ENCODE data around the gene MAN2A2. TPM values are rescaled to one million over a fixed set of nuclear protein-coding genes. Genes with fewer than 3 reads are reported as not detected.

The MAN2A2 gene
- total and polyA plus RNA-seq, 9 of the 15 experiments (the other 6 are each of a cell fraction or from before 2014, with no cell fraction given), result 7.3 to 151 (median 43.4) TPM

DNA sequence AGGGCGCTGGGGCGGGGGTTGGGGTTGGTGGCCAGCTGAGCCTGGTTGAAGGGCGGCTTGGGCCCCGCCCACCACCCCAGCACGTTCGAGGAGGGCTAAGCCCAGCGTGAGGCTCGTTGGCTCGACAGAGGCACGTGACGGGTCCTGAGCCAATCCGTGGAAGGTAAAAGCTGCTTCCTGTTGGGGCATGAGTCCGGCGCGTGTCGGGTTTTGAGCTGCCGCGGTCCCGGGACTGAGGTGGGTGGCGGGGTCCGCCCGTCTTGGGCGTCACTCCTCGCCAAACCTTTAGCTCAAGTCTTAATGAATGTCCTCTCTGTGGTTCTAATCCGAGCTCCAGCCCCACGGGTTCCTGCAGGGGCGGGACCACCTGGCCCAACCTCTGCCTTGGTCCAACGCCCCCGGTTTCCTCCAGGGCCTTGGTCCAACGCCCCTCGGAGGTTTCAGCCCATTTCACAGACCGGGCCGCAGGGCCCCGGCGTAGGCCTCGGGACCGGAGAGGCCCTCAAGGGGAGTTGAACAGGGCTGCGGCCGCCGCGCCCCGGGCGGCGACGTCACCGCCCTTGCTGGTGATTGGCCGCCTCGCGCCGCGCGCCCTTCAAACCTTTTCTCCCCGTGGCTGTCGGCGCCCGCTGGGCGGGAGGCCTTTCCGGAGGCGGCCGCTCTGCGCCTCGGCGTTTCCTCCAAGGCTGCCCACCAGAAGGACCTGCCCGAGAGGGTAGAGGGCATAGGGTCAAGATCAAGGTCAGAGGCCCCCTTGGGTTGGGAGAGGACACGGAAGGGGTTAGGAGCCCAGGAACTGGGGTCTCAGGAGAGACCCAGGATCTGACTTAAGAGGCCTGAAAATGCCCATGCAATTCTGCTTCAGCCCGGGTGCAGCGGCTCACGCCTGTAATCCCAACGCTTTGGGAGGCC lies 51.9 kb downstream of the MAN2A2 start, which contains the start of gene RCCD1:
RCCD1 (plus strand) TSS at position 173 of the 912 bp plus-strand sequence. CDS start 1,851 bp downstream, outside the sequence.
- Histone ChIP-seq H3K79me2 (ENCODE audit: control insufficient read depth, insufficient read depth, low read length) (peaks cover 27% of the 10 kb centered on the region), H3K27me3 (ENCODE audit: control insufficient read depth in 2 of 2, insufficient read depth in 2 of 2, low read length in 2 of 2) (no peaks in the 10 kb centered on the region), H3K9me1 (ENCODE audit: control insufficient read depth, insufficient read depth, low read length) (peaks cover under 1% of the 10 kb centered on the region), H3K9me3 (replicated peaks; ENCODE audit: control insufficient read depth, insufficient read depth, low read depth, low read length) (no peaks in the 10 kb centered on the region), H3K4me3 (peak within 1 kb of the TSS; percentile 50), H2AFZ (ENCODE audit: low read depth, low read length) (peak within 1 kb of the TSS; percentile 64), H3K4me2 (ENCODE audit: insufficient read depth, low read length) (peak within 1 kb of the TSS; percentile 79), H3K9ac (ENCODE audit: insufficient read depth in 1 of 2, low read depth in 2 of 2, low read length in 2 of 2) (peak within 1 kb of the TSS; percentile 92 to 93), H3K27ac (ENCODE audit: extremely low read depth, low read depth, low read length) (peak within 1 kb of the TSS; percentile 95), H4K20me1 (replicated peaks; ENCODE audit: control insufficient read depth, insufficient read depth, low read length) (no peaks in the 10 kb centered on the region), H3K36me3 (ENCODE audit: control insufficient read depth, insufficient read depth, low read length) (peaks cover 63% of the 10 kb centered on the region), H3K4me1 (replicated peaks in 1 of 2; ENCODE audit: control insufficient read depth in 2 of 2, insufficient read depth in 2 of 2, low read length in 2 of 2) (peaks cover 9 to 49% of the 10 kb centered on the region in 2 experiments; a peak in 4 of 5 replicates)
- CTCF ChIA-PET (ENCODE audit: low intra/inter-chr PET ratio), result no interaction called here
- ATAC-seq (peak; percentile 96), DNase-seq (ENCODE audit: extremely low read depth in 1 of 4, low spot score in 3 of 4) (peak; percentile 97 to 98 (median 98)), FAIRE-seq (peak; percentile 98)
- intact Hi-C loops (cut with micrococcal nuclease) (loop anchor here (5.0 kb wide), 1 partner anchor 37 kb away; the partner anchor contains the start of gene PRC1), in situ Hi-C loops (cut with MboI) (no loop called here)
- POLR2A ChIA-PET, result interaction anchor here (0.6 to 2.6 kb wide), 18 partner anchors 9 to 310 kb away, joined by 3 to 14 read pairs (median 4); partner anchors contain the start of genes UNC45A and VPS33B
- BruUV-seq (replicated peaks), result TSS peak; percentile 73
- WGBS (ENCODE audit: insufficient coverage, low coverage, missing lambda C conversion rate), result under 1% methylated on average over 62 of the region's 69 CpGs
- TF ChIP-seq DMBX1 (CRISPR knock-in tag; IDR thresholded peaks at IDR 0.05; ENCODE audit: borderline replicate concordance) (0 out of 2 replicates have a peak, but pooled peaks have one; percentile 66), HNRNPK (IDR thresholded peaks at IDR 0.05; ENCODE audit: low read depth, low read length, poor library complexity, severe bottlenecking) (peak; percentile 32), RBFOX2 (IDR thresholded peaks at IDR 0.05; ENCODE audit: low read depth, low read length) (peak; percentile 97), ZNF134 (CRISPR knock-in tag; conservative IDR thresholded peaks at IDR 0.05) (0 out of 2 replicates have a peak, but pooled peaks have one; percentile 14), CBFA2T2 (conservative IDR thresholded peaks at IDR 0.05) (peak; percentile 76), ZNF282 (CRISPR knock-in tag; IDR thresholded peaks at IDR 0.05) (peak; percentile 27; the same call in 1 of the 2 replicates), NCOA1 (IDR thresholded peaks at IDR 0.05; ENCODE audit: low read depth) (no peak), MTA3 (IDR thresholded peaks at IDR 0.05; ENCODE audit: borderline replicate concordance) (peak; percentile 89; the same call in 1 of the 2 replicates), NR1H2 (CRISPR knock-in tag; IDR thresholded peaks at IDR 0.05) (peak; percentile 96; the same call in 1 of the 2 replicates), LCOR (CRISPR knock-in tag; IDR thresholded peaks at IDR 0.05) (peak; percentile 79)
- TF ChIP-seq, protein P1, sequence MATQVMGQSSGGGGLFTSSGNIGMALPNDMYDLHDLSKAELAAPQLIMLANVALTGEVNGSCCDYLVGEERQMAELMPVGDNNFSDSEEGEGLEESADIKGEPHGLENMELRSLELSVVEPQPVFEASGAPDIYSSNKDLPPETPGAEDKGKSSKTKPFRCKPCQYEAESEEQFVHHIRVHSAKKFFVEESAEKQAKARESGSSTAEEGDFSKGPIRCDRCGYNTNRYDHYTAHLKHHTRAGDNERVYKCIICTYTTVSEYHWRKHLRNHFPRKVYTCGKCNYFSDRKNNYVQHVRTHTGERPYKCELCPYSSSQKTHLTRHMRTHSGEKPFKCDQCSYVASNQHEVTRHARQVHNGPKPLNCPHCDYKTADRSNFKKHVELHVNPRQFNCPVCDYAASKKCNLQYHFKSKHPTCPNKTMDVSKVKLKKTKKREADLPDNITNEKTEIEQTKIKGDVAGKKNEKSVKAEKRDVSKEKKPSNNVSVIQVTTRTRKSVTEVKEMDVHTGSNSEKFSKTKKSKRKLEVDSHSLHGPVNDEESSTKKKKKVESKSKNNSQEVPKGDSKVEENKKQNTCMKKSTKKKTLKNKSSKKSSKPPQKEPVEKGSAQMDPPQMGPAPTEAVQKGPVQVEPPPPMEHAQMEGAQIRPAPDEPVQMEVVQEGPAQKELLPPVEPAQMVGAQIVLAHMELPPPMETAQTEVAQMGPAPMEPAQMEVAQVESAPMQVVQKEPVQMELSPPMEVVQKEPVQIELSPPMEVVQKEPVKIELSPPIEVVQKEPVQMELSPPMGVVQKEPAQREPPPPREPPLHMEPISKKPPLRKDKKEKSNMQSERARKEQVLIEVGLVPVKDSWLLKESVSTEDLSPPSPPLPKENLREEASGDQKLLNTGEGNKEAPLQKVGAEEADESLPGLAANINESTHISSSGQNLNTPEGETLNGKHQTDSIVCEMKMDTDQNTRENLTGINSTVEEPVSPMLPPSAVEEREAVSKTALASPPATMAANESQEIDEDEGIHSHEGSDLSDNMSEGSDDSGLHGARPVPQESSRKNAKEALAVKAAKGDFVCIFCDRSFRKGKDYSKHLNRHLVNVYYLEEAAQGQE (IDR thresholded peaks at IDR 0.05; ENCODE audit: borderline replicate concordance), result peak; percentile 90
- TF ChIP-seq, protein P1 (CRISPR knock-in tag; IDR thresholded peaks at IDR 0.05; ENCODE audit: low read depth), result peak; percentile 82
